D721Med (cell line): ENCODE data around the gene FMO5.
"Not testable (repeated sequence)": the region's sequence is repeated elsewhere in the genome, so short reads cannot be mapped to it uniquely, and the experiment has no call there.

Experiments used
- DNase-seq: peaks from one replicate; pipeline ENCODE4 v3.0.0; 2011; ENCODE audit warnings: low spot score; ENCODE audit not compliant: insufficient read length
- FAIRE-seq: peaks from 2 replicates; lab custom pipeline; 2011; peaks lifted over from hg19 to GRCh38; lab: Jason Lieb, UNC
- CTCF ChIP-seq: IDR thresholded peaks from 2 replicates; pipeline ENCODE4 v1.5.1; 2012; ENCODE audit warnings: mild to moderate bottlenecking, control low read depth; ENCODE audit not compliant: insufficient read depth; ENCODE audit errors: missing control alignments

The FMO5 gene

GRCh38 chr1:147238925-147239820, 14.0 kb upstream of the FMO5 start:
- FAIRE-seq (no peak), DNase-seq (no peak)
- no peak for TF ChIP-seq CTCF

- no peak for DNase-seq
- no peak for TF ChIP-seq CTCF
- FAIRE-seq: no peak
Observed at GRCh38 chr1:147238053-147238902, 13.1 kb upstream of the FMO5 start.

- no peak for FAIRE-seq
- TF ChIP-seq CTCF: no peak
- DNase-seq: no peak
Observed at GRCh38 chr1:147236959-147237791, 12.0 kb upstream of the FMO5 start.

GRCh38 chr1:147236448-147236847, 11.3 kb upstream of the FMO5 start:
- TF ChIP-seq CTCF: no peak
- no peak for DNase-seq
- no peak for FAIRE-seq

- FAIRE-seq (no peak), DNase-seq (no peak)
- no peak for TF ChIP-seq CTCF
Observed at GRCh38 chr1:147235822-147236221, 10.7 kb upstream of the FMO5 start.

GRCh38 chr1:147233903-147234302, 8.8 kb upstream of the FMO5 start:
- not testable (repeated sequence) for FAIRE-seq, DNase-seq

GRCh38 chr1:147231032-147231431, 5.9 kb upstream of the FMO5 start:
- DNase-seq, FAIRE-seq: not testable (repeated sequence)
